GM18951 (cell line): Measurements from ENCODE around the gene VSIG10.
"Not testable (repeated sequence)": the region's sequence is repeated elsewhere in the genome, so short reads cannot be mapped to it uniquely, and the experiment has no call there.

Source experiments
- POLR2A ChIP-seq: IDR thresholded peaks from 4 replicates; pipeline ENCODE4 v1.6.1; 2011; ENCODE audit warnings: mild to moderate bottlenecking; ENCODE audit not compliant: insufficient read length, insufficient read depth; ENCODE audit errors: extremely low read depth
- in situ Hi-C: fragments of 300-500 bp; cut with MboI; formaldehyde crosslinking; loops from one replicate; pipeline ENCODE4 v1.12.0; 2022; ENCODE audit warnings: low sequenced_read_pairs, mixed read lengths, inconsistent platforms; ENCODE audit not compliant: unreplicated experiment

The VSIG10 gene

DNA sequence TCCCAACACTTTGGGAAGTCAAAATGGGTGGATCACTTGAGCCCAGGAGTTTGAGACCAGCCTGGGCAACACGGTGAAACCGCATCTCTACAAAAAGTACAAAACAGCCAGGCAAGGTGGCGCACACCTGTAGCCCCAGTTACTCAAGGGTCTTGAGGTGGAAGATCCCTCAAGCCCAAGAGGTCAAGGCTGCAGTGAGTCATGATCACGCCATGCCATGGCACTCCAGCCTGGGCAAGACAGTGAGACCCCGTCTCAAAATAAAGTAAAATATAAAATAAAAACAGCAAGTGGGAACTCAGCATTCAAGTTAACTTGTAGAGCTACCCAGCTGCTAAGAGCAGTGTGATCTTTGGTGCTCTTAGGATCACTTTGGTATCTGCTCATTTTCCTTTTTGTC is 74.6 kb downstream of the VSIG10 start:
- in situ Hi-C loops = no loop called here
- TF ChIP-seq POLR2A = no peak

DNA sequence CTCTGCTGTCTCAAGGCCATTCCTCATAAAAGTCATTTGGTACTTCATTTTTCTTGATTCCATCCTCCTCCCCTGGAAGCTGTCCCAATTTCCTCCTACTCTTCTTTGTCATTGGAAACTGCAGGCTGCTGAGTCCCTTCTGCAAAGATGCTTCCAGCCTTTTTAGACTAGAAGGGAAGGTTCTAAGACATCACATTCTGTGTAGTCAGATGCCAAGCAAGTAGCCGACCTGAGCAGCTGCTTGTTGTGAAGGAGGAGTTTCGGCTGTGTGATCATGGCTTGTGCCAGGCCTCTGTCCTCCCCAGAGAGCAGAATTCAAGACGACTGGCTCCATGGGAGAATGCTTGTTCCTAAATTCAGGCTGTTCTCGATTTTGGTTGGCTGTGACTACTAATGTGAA is 78.6 kb downstream of the VSIG10 start:
- no peak for TF ChIP-seq POLR2A
- in situ Hi-C loops = no loop called here

DNA sequence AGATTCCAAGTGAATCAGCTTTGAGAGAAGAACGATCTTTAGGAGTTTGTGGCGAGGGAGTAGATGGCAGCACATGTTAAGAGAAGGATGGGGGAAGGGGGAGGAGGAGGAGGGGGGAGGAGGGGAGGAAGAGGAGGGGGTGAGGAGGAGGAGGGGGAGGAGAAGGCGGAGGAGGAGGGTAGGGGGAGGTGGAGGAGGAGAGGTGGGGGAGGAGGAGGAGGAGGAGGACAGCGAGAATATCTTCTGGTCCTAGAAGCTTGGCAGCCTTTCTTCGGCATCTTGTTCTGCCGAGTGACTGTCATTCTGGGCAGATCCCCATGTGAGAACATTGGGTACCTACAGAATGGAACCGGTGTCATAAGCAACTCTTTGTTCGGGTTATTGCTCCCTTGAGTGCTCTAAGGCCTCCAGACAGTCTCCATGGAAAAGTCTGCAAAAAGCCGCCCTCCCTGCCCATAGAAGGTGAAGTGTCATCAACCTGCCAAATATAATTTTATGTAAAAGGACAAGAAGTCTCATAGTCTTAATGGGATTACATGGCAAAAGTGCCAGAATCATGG is 80.4 kb downstream of the VSIG10 start:
- in situ Hi-C loops = no loop called here

GRCh38 chr12:118022728-118023109 is 81.1 kb downstream of the VSIG10 start:
- in situ Hi-C loops = no loop called here
- TF ChIP-seq POLR2A = no peak

More for the DNA sequence above, 80.4 kb downstream of the VSIG10 start:
- TF ChIP-seq POLR2A = no peak

- in situ Hi-C loops = not testable (repeated sequence)
Measured at GRCh38 chr12:118022097-118022727, 81.6 kb downstream of the VSIG10 start.

- in situ Hi-C loops = no loop called here
- no peak for TF ChIP-seq POLR2A
Measured at GRCh38 chr12:118020036-118020435, 83.8 kb downstream of the VSIG10 start.

DNA sequence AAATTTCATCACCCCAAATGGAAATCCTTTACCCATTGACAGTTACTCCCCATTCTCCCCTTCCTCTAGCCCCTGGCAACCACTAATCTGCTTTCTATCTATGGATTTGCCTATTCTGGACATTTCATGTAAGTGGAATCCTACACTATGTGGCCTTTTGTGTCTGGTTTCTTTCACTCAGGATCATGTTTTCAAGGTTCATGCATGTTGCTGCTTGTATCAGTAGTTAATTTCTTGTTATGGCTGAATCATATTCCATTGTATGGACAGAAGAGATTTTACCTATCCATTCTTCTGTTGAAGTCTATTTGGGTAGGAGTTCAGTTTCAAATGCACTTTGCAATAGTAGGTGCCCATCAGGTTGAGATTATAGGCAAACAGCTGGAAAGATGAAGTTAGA is 85.9 kb downstream of the VSIG10 start:
- TF ChIP-seq POLR2A = no peak
- in situ Hi-C loops = no loop called here

DNA sequence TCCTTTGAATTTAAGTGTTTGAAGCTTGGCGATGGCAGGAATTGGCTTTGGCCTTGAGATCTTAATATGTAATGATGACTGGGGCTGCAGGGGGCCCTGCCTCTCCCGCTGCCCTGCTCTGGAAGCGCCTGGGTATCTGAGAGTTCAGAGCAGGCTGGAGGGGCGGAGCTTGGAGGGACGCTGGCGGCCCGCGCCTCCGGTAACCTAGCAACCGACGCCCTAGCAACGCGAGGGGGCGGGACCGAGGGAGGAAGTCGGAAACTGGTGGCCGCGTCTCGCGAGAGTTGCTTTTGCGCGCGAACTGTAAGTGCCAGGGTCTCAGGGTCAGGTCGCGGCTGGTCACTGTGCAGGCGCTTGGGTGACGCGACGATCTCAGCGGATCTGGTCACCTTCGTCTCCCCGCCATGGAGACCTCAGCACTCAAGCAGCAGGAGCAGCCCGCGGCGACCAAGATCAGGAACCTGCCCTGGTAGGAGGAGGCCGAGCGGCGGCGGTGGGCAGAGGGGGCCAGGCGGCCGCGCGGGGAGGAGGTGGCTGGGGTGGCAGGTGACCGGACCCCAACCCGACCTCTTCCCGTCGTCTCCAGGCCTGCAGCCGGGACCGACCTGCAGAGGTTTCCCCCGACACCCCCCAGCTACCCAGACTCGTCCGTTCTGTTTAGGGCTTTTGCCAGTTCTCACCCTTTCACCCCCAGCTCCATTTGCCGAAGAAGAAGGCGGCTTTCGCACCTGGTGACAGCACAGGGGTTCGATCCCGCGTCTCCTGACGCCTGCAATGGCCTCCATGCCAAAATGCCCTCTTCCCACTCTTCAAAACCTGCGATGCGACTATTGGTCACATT is 87.2 kb downstream of the VSIG10 start, which contains the start of gene RFC5:
Gene RFC5 (plus strand): TSS at position 280 of the 841 bp plus-strand sequence. CDS start 125 bp downstream, at position 405.
- peak; percentile 86 for TF ChIP-seq POLR2A
- in situ Hi-C loops = no loop called here

DNA sequence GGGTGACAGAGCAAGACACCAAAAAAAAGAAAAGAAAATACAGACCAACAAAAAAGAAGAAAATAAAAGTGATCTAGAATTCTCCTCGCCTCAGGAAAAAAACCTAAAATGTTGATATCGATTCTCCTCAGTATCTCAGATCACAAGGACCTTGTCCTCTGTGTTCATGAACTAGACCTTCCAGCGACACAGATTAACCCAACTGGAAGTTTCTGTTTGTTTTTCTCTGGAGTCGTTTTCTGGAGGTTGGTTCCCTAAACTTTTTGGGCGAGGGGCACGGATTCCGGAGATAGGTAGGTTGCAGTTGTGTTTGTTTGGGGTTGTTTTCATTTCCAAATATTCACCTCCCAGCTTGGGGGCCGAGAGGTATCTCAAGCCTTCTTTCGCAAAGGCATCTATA is 87.9 kb downstream of the VSIG10 start:
- in situ Hi-C loops = no loop called here
- no peak for TF ChIP-seq POLR2A

DNA sequence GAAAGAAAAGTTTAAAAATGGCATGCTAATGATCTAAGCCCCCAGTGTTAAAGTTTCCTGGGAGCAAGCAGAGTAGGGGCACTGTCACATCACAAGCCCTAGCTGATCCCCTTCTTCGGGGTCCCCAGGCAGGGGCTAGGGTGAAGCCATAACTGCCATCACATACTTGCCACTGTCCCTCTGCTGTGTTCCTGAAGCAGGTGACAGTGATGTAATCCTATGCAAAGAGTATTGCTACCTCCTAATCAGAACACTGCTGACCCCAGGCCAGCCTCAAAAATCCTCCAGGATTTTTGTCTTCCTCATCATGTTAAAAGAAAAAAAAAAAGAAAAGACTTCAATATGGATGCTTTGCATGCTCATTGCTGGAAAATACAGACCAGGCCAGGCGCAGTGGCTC is 88.5 kb downstream of the VSIG10 start:
- in situ Hi-C loops = no loop called here
- TF ChIP-seq POLR2A = no peak
